NCI-H345 (cell line): ENCODE results near the gene SLC1A2.
A peak's percentile ranks its signal among the peaks of the same experiment; 100 is the strongest.

Experiments
- DNase-seq: peaks from one replicate; lab custom pipeline; 2025; lab: John Stamatoyannopoulos, UW

The SLC1A2 gene

DNA sequence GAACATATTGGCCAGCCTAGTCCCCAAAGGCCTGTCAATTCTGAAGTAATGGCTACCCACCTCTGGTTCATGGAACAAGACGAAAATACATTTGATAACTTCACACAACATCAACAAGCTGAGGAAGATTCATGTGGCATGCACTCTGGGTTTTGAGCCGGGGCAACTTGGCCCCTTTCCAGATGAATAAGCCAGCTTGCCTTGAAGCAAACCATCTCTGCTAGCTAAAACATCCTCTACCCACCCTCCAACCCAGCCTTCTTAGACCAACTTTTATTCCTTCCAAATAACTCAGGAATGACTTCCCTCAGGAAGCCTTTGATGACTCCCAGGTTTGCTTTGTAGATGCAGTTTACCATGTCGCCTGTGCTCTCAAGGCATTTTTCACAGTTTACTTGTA lies 94.4 kb downstream of the SLC1A2 start:
- no peak for DNase-seq

DNA sequence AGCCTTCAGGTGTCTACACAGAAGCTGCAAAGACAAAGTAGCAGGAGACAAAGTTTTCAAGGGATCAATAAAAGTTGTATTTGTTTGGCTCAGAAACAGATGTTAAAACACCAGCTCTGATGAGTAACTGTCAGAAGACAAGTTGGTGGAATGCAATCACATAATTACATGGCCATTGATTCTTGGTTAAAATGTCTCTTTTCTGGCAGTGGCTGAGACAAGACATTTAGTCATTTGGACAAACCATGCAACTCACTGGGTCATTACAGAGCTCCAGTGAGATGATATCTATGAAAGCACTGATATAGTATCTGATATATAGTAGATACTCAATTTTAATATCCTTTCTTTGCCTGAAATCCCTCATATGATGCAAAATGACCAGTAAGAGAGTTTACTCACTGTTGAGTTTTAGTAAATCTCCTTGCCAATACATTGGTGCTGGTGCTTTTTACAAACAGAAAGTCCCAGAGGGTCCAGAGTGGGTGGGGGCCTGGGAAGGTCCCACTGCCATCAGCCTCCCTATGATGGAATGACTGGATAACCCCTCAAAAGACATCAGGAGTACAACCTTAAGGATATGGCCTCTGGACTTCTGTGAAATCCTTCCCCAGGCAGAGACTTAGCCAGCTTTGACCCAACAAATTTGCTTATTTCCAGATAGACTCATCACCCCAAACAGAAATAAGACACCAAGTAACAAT lies 95.0 kb downstream of the SLC1A2 start:
- no peak for DNase-seq

DNA sequence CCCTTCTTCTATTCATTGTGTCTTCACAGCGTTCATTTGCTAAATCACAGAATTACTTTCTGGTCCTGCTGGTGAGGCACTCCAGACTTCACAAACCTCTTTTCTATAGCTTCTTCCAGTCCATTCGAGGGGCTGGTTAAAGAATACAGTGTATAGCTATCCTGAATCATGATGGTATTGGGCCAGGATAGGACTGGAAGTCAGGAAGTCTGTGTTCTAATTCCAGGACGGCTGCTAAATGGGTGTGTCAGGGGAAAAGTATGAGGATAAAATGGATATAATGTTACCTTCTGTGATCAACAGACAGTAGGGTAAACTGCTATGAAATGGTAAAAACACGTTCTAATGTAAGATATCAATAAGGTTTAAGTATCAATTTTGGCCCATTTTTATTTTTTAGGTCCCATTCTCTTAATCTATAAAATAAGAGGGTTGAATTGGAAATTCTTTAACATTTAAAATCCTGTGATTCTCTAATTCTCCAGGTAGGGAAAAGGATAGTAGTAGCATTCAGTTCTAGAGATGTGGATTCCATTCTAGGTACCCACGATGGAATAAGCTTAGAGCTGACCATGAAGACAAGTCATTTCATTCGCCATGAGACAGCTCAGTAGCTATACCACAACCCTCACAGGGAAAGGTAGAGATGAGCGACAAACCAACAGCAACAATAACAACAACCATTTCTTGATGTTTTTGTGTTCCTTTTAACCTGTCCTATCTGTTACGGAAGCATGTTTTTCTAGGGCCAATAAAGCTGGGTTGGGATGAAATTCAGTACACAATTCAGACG lies 96.1 kb downstream of the SLC1A2 start:
- DNase-seq = no peak

DNA sequence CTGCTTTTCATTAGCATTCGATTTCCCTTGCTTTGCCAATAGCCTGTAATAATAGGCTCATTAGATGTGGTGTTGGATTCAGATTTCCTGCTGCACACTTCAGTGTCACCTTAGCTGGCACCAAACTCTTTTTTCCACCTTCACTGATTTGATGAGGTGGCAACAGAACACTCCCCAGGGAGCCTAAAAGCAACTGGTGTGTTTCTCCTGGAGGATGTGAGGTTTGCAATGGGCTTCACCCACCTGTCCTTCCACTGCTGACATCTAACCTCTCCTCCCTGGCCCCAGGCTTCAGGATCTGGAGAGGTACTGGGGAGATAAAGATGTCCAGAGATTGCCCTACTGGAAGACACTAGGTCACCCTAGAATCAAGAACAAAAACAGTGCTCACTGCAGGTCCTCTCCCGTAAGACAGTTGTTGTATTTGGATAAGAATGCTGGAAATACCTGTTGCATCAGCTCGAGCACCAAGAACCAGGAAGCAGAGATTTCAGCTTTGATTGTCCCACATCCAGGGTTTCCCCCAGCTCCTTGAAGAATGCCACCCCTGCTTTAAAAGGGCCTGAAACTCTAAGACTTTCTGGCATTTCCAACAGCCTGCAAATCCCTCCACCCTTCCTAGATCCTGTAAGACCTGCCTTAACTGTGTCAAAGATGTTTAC lies 96.9 kb downstream of the SLC1A2 start:
- DNase-seq = no peak

DNA sequence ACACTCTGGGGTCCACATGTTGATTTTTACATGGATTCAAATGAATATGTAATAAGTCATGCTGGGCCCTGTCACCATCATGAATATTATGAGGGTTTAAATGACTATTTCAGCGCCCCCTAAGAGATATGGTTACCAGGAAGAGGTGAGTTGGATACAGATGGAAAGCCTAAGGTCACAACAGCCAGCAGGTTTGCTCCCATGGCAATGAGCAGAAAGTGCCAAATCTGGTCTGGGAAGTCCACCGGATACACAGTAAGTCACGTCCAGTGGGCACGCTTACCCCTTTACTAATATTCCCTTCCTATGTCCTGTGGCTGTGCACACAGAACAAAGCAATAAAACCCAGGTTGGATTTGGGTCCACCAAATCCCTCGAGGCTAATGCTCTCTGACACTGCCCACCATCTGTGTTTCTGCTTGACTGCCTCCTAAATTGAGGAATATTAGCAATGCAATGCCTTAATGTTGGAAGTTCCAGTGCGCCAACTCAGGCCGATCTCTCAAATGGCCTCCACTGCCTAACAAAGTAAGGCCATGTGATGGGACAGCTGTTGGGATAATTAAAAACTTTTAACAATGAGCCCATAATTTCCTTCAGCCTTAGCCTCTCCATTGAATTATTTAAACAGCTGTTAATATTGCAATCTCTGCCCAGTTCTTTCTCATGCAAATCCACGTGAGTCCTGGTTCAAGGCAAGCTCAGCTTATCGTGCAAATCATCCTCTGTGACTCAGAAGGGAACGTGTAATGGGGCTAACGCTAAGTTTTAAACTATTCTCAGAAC lies 97.6 kb downstream of the SLC1A2 start:
- DNase-seq = no peak

DNA sequence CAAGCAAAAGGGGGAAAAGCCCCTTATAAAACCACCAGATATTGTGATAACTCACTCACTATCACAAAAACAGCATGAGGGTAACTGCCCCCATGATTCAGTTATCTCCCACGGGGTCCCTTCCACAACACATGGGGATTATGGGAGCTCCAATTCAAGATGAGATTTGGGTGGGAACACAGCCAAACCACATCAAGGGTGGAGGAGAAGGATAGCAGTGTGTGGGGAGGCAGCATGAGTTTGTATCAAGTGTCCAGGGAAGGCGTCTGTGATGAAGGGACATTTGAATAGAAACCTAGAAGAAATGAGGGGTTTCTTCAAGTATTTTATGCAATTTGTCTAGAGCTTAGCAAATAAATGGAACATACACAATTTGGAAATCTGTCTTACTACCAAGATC lies 98.2 kb downstream of the SLC1A2 start:
- no peak for DNase-seq

DNA sequence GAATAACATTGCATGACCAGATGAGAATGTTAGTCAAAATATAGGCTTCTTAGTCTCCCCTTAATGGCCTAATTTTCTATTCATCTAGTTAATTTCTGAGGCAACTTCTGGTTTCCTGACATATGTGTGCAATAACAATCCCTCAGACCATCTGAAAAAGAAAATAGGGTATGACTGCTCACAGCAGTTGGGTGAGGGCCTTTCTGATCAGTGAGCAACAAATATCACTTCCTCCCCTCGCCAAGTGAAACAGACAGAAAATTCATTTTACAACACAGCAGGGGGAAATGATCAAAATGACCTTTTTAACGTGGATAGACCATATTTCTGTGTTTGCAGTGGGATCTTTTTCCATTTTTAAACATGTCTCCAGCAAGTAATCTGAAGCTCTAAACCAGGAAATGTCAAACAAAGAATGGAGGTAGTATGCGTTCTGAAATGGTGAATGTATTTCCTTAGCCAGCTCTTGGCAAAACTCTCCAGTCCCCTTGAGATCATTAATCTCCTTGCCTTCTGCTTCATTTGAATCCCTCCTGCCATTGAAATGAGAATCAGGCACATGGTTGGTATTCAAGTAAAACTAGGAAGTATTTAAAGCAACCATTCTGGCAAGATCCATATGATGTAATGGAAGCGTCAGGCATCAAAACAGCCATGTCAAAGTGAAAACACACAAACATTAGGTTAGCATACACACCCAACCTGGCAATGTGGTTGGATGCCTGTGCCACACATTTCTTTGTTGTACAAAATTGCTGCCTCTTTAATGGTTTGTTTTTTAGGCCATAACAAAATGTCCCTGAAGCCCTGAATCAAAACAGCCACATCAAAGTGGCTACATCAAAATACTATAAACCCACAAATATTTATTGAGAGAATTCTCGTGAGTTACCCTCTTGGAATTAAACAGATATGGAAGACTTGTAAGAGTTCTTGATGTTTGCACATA lies 100.1 kb downstream of the SLC1A2 start:
- no peak for DNase-seq

DNA sequence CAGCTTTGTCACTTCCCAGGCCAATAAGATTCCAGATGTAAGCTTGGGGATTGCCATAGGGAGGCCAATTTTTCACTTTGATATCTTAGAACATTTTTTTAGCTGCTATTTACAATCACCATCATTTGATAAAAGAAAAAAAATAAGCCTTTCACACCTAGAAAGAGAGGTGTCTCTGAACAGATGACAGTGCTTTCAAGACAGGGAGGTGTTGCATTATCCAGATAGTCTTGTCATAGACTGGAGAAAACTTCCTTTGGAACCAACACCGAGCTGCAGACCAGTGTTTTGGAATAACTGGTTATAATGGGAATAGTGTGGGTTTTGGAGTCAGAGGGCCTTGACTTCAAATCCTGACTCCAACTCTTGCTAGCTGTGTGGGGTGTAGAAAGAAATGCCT lies 101.0 kb downstream of the SLC1A2 start:
- no peak for DNase-seq

DNA sequence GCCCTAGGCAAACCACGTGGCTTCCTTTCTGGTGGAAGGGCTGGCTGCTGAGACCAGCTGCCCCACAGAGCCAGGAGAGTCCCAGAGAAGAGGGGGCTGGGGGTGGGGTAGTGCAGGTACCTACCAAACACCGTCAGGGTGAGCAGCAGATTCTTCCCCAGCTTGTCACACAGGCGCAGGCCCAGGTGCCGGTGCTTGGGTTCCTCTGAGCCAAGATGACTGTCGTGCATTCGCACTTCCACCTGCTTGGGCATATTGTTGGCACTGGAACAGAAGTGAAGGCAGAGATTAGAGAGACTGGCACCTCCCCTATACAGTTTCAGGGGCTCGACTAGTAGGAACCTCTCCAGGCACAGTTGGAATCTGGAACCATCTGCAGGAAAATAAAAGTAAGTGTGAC lies 102.1 kb downstream of the SLC1A2 start:
- DNase-seq = no peak

DNA sequence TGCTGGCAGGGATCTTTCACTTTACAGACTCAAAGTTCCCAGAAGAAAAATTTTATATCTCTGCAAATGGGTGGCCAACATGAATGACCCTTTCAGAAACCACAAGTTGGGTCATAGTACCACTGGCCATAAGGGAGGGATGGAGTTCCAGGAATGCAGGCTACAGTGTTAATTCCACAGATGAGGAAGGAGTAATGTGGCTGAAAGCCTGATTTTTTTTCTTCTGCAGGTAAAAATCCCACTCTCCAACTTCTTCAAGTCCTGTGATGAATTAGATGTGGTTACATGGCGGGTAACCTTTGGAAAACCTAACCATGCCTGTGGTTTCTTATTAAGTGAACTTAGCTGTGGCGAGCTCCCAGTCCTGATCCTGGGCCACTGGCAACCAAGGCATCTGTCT lies 103.2 kb downstream of the SLC1A2 start:
- no peak for DNase-seq

DNA sequence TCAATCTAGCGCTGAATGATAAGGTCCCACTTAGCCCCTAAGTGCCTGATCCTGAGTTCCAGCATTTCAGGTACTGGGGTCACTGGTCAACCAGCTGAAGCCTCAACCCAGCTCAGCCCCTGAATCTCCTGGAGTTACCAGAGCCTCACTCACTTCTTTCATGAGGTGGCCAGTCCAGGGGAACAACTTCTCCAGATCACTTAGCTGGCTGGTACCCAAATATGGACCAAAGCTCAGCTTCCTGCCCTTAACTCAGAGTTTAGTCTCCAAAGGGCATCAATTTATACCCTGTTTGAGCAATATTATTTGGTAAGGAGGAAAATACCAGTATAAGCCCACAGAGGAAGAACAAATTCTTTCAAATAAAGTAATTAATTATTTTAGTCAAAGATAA lies 105.6 kb downstream of the SLC1A2 start:
- no peak for DNase-seq

DNA sequence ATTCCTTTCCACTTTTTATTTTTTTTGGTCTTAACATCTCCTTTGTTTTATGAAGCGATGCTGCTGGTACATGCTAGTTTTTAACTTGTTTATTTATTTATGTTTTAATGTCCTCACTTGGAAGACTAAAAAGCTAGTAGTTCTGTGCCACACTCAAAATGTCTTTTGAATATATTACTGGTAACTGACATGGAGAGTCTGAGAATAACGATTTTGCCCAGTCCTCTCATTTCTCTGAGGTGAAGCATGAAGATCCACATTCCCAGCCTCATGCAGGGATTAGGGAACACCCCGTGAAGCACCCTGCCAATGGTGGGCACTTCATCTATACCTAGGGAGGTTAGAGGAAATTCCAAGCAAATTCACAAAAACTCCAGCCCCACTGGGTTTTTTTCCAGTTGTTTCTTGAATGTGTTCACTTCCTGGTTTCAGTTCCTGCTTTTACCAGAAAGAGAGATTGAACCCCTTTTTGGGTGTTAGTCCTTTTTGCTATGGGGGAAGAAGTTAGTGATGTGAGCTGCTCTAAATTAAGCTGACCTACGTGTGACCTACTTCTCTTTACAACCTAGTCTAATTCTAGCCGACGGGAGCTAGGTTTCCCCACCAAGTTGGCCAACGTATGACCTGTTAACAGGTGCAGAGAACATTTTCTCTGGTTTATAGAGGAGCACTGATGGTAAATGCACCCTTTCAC lies 106.1 kb downstream of the SLC1A2 start:
- no peak for DNase-seq

DNA sequence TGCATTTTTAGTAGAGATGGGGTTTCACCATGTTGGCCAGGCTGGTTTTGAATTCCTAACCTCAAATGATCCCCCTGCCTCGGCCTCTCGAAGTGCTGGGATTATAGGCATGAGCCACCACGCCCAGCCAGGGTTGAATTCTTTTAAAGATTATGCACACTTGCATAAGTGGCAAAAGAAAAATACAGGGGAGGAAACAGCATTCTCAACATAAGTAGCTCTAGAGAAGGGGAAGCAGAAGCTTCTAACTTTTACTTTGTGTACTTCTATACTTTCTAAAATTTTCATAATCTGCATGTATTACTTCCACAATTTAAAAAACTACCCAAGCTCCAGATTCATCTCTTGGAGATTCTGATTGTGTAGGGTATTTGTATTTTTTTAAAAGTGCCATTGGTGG lies 108.0 kb downstream of the SLC1A2 start:
- no peak for DNase-seq

DNA sequence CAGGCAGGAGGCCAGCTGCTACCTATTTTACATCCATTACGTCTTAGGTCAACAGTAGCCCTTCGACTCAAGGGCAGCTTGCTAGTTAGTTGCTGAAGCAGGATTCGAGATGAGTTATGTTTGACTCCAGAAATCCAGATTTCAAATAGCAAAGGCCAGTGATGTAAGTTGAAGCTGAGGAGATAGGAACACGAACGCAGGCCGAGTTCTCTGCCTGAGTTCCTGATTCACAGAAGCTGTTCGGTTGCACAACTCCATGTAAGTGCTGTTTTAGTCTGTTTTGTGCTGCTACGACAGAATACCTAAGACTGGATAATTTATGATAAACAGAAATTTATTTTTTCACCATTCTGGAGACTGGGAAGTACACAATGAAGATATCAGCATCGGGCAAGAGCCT lies 111.2 kb downstream of the SLC1A2 start:
- no peak for DNase-seq

DNA sequence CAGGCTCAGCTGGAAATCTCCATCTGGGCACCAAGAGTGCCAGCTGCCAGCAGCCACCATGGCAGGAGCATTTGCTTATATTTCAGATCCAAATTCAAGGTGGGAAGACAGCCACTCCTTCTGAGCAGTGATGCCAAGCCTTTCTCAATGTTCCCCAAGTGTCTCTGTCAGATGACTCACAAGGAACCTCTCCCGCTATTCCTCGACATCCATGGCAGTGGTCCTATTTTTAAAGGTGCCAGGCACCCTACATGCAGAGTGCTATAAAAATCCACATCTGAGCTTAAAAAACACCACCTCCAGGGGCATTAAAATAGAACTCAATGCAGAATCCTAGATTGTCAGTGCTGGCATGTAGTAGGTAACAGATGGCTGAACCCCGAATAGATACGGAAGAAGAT lies 112.1 kb downstream of the SLC1A2 start:
- no peak for DNase-seq

DNA sequence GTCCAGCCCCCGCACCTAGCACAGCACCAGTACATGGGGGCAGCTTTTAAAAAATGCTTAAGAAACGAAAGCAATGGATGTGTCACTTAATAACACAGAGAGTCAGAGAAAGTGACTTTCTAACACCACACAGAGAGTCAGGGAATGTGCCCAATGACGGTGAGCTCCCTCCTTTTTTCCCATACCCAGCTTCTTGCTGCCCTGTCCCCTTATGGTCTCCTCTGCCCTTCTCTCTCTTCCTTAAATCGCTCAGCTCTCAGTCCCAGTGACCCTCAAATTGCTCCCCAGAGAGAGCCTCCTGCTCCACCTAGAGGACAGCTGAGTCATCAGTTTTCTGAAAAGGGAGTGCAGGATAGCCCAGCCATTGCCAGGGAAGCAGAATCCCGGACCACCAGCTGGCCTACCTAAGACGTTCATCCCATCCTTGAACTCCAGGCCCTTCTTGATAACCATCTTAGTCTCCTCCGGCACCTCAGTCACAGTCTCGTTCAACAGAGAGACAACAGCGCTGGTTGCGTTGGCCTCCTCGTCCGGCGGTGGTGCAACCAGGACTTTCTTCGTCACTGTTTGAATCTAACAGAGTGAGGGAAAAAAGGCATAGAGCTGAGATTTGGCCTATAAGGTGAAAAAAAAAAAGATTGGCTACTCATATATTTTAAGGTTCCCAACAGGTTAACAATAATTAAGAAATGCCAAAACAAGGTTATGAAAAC lies 113.5 kb downstream of the SLC1A2 start:
- DNase-seq = no peak

DNA sequence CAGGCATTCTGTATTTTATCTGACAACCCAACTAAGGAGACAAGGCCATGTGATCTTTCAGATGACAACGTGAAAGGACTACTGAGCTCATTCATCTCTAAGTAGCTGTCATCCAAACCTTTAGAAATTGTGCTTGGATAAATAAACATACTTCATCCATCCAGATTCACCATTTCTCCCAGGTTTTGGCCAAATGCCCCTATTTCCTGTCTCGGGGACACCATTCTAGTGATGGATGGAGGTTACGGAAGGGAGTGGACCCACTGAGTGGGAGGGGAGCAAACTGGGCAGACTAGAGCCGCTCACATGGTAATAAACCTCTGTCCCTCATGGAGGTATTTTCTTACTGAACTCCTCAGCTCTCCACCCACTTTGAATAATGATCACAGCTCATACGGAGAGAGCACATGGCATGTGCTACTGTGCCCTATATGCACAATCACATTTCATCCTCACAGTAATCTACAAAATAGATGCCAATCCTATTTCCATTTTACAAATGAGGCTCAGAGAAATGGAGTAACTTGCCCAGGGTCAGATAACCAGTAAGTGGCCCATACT lies 114.4 kb downstream of the SLC1A2 start:
- DNase-seq = no peak

DNA sequence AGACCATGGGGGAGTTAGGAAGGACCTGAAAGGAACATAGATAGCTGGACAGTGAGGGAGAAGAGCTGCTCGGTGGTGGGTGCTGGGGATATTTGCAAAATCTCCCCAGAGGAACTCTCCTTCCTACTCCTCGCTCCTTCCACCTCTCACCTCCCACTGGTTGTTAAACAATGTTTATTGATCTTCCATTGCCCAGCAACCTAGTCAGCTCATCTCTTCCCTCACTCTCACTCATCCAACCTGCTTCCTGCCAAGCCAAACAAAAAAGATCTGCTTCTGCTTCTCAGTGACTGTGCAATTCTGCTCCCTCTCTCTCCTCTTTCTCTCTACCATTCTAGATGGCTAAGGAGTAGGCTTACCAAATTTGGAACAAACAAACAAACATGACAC lies 115.0 kb downstream of the SLC1A2 start:
- DNase-seq = peak; percentile 34

DNA sequence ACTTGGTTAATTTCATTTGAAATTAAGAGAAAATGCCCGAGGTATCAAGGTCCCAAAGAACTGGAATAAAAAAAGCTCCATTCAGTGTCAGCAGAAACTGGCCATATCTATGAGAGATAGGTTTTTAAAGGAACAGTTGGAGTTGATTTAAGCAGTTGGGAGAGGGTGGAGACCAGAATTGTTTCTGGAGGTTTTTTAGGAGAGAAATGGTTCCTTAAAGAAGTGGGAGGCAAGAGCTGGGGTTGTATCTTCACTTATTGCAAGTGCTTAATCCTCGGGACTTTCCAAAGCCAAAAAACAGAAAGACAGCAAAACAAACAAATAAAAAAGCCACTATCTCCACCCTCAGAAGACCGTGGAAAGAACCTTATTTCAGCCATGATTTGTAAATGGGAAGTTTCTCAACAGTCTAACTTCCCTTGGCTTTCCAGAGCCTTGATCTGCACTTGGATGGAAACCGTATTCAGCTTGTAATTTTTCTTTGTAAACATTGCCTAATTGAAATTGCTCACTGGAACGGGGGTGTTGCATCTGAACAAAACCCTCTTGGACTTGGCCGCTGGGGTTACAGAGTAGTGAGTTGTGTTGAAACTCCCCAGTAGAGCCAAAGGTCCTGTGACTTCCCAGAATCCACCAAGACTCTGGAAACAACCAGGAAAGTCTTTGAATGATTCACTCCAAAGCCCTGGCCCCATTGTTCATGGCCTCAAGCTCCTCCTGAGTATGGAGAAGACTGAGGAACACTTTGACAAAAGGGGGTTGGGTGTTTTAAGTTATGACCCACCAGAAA lies 115.6 kb downstream of the SLC1A2 start:
- DNase-seq = no peak
